Aorta (tissue), 5 donors: ENCODE data around the gene SLC22A23. TPM values are rescaled to one million over a fixed set of nuclear protein-coding genes. Genes with fewer than 3 reads are reported as not detected.

Experiments
- ATAC-seq: fragments of 200-7000 bp; cut with Tn5 transposase; one replicate; pipeline ENCODE4 v1.9.1; 2022; ENCODE audit warnings: moderate library complexity; ENCODE audit not compliant: low FRiP score
- DNase-seq, 2 donors: peaks; one replicate each; pipeline ENCODE4 v3.0.0-alpha.2; 2020
- H3K27ac ChIP-seq, 2 donors: one replicate each; pipeline ENCODE4 v1.5.1; 2013; ENCODE audit warnings: low read length in 2 of 2, mild to moderate bottlenecking in 2 of 2, moderate library complexity in 2 of 2, control low read depth in 1 of 2, inconsistent platforms in 1 of 2, low read depth in 1 of 2
- H3K27me3 ChIP-seq, 2 donors: one replicate each; pipeline ENCODE4 v1.6.1; 2013; ENCODE audit warnings: control low read depth in 1 of 2, low read length in 1 of 2, mild to moderate bottlenecking in 1 of 2, moderate library complexity in 1 of 2; ENCODE audit not compliant: insufficient read depth in 2 of 2, control insufficient read depth in 1 of 2
- H3K36me3 ChIP-seq, 2 donors: one replicate each; pipeline ENCODE4 v1.6.1; 2013; ENCODE audit warnings: control low read depth in 1 of 2, low read length in 1 of 2, mild to moderate bottlenecking in 1 of 2; ENCODE audit not compliant: insufficient read depth in 2 of 2, control insufficient read depth in 1 of 2
- H3K4me1 ChIP-seq, 2 donors: one replicate each; pipeline ENCODE4 v1.6.1; 2013; ENCODE audit warnings: low read length in 2 of 2, control low read depth in 1 of 2, mild to moderate bottlenecking in 1 of 2, moderate library complexity in 1 of 2; ENCODE audit not compliant: insufficient read depth in 2 of 2, control insufficient read depth in 1 of 2
- H3K4me3 ChIP-seq, 2 donors: one replicate each; pipeline ENCODE4 v1.5.1; 2013; ENCODE audit warnings: low read length in 2 of 2, control low read depth in 1 of 2, mild to moderate bottlenecking in 1 of 2
- H3K9me3 ChIP-seq: one replicate; pipeline ENCODE4 v1.6.1; 2013; ENCODE audit warnings: mild to moderate bottlenecking, low read length; ENCODE audit not compliant: control insufficient read depth
- WGBS, 2 donors: extraction: QIAGEN DNeasy Blood & Tissue Kit; methylation state at CpG; one replicate each; pipeline ENCODE4 v1.1.7; 2013; 5-methylcytosine and 5-hydroxymethylcytosine counted together
- intact Hi-C, 2 donors: fragments of 100-400 bp; cut with DNase I; formaldehyde crosslinking; loops; one replicate each; pipeline versions ENCODE4 v1.14.2 to v1.15.0; 2022
- polyA plus RNA-seq, 2 donors: library from polyadenylated mRNA; stranded (reverse); fragments of 200-250 nt; gene quantifications; one replicate each; pipeline ENCODE4 v1.2.3, GENCODE V29; 2013
- total RNA-seq, 2 donors: library from RNA; stranded (reverse); fragmentation: NEBNext Ultra II Directional; extraction: Animal tissue kit (Norgen Biotek cat#: 25700); gene quantifications; one replicate each; pipeline ENCODE4 v1.2.1, GENCODE V29; 2021
- donor health status: healthy with polysubstance abuse.
- donor health status: Bipolar disorder and iron deficiency.
- donor health status: DM: no; HTN: no; CAD: no.
- donor health status: DM: no; HTN: no; CAD: no.
- donor health status: DM: yes; HTN: yes; CAD: no.

The SLC22A23 gene
- total and polyA plus RNA-seq, 4 donors, result 1.5 to 9.4 (median 4.3) TPM

- intact Hi-C loops, result loop anchor here in 1 of 2 donors (10.0 kb wide), 1 partner anchor 119 kb away; no protein-coding TSS in a partner anchor
- no peaks in the 10 kb centered on the region for H3K27me3 ChIP-seq
- no peaks in the 10 kb centered on the region for H3K9me3 ChIP-seq
- DNase-seq, result peak in 1 of 2 donors; percentile 39
- no peak overlapping the region for H3K4me3 ChIP-seq
- H3K4me1 ChIP-seq, result no peaks in the 10 kb centered on the region
- 91 to 92% methylated on average over 14 of the region's 14 CpGs for WGBS, 2 donors
- ATAC-seq, result no peak
- no peaks in the 10 kb centered on the region for H3K36me3 ChIP-seq
- no peak overlapping the region for H3K27ac ChIP-seq
Observed at GRCh38 chr6:3285732-3286131, 171.1 kb downstream of the SLC22A23 start.

- H3K4me1 ChIP-seq, result no peaks in the 10 kb centered on the region
- ATAC-seq (no peak), DNase-seq (peak in 1 of 2 donors; percentile 68)
- H3K36me3 ChIP-seq, result no peaks in the 10 kb centered on the region
- no peaks in the 10 kb centered on the region for H3K27me3 ChIP-seq
- intact Hi-C loops, result loop anchor here in 1 of 2 donors (10.0 kb wide), 1 partner anchor 120 kb away; no protein-coding TSS in a partner anchor
- no peak overlapping the region for H3K4me3 ChIP-seq
- no peaks in the 10 kb centered on the region for H3K9me3 ChIP-seq
- 93 to 95% methylated on average over 19 of the region's 19 CpGs for WGBS, 2 donors
- no peak overlapping the region for H3K27ac ChIP-seq
Observed at GRCh38 chr6:3285049-3285639, 171.7 kb downstream of the SLC22A23 start.

- Histone ChIP-seq H3K4me3 (no peak overlapping the region), H3K4me1 (no peaks in the 10 kb centered on the region), H3K9me3 (no peaks in the 10 kb centered on the region), H3K27me3 (no peaks in the 10 kb centered on the region), H3K36me3 (no peaks in the 10 kb centered on the region), H3K27ac (no peak overlapping the region)
- intact Hi-C loops, result loop anchor here (5.0 to 10.0 kb wide), 3 partner anchors 120 to 713 kb away; no protein-coding TSS in a partner anchor
- no peak for ATAC-seq
- 79 to 83% methylated on average over 14 to 17 of the region's 17 CpGs for WGBS, 2 donors
- DNase-seq, result peak in 1 of 2 donors; percentile 79
Observed at GRCh38 chr6:3284436-3284876, 172.4 kb downstream of the SLC22A23 start.

GRCh38 chr6:3283641-3284435 lies 173.0 kb downstream of the SLC22A23 start:
- no peaks in the 10 kb centered on the region for H3K27me3 ChIP-seq
- no peak overlapping the region for H3K27ac ChIP-seq
- DNase-seq (peak in 1 of 2 donors; percentile 67), ATAC-seq (no peak)
- H3K9me3 ChIP-seq, result no peaks in the 10 kb centered on the region
- no peaks in the 10 kb centered on the region for H3K36me3 ChIP-seq
- intact Hi-C loops, result loop anchor here (5.0 to 10.0 kb wide), 3 partner anchors 121 to 713 kb away; no protein-coding TSS in a partner anchor
- no peaks in the 10 kb centered on the region for H3K4me1 ChIP-seq
- H3K4me3 ChIP-seq, result no peak overlapping the region
- 90 to 91% methylated on average over 23 of the region's 23 CpGs for WGBS, 2 donors

DNA sequence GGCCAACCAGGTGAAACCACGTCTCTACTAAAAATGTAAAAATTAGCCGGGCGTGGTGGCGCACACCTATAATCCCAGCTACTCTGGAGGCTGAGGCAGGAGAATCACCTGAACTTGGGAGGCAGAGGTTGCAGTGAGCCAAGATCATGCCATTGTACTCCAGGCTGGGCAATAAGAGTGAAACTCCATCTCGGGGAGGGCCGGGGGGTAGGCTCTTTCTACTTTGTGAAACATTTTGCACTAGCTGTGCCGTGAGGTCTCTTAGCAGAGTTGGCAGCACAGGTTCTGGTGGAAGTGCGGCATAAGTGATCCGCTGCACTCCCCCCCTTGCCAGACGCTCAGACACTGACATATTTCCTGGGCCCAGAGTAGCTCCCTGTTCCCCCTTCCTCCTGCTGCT lies 173.6 kb downstream of the SLC22A23 start:
- no peaks in the 10 kb centered on the region for H3K27me3 ChIP-seq
- DNase-seq, result no peak
- intact Hi-C loops, result loop anchor here (5.0 to 10.0 kb wide), 3 partner anchors 122 to 714 kb away; no protein-coding TSS in a partner anchor
- no peak overlapping the region for H3K27ac ChIP-seq
- no peaks in the 10 kb centered on the region for H3K36me3 ChIP-seq
- H3K9me3 ChIP-seq, result no peaks in the 10 kb centered on the region
- no peak overlapping the region for H3K4me3 ChIP-seq
- ATAC-seq, result no peak
- 95 to 98% methylated on average over 10 of the region's 10 CpGs for WGBS, 2 donors
- H3K4me1 ChIP-seq, result no peaks in the 10 kb centered on the region

- no peak overlapping the region for H3K4me3 ChIP-seq
- H3K27me3 ChIP-seq, result no peaks in the 10 kb centered on the region
- WGBS, 2 donors, result 78 to 79% methylated on average over 20 of the region's 20 CpGs
- DNase-seq (peak in 1 of 2 donors; percentile 63), ATAC-seq (no peak)
- no peaks in the 10 kb centered on the region for H3K9me3 ChIP-seq
- intact Hi-C loops, result loop anchor here (5.0 to 10.0 kb wide), 3 partner anchors 122 to 715 kb away; no protein-coding TSS in a partner anchor
- H3K36me3 ChIP-seq, result no peaks in the 10 kb centered on the region
- H3K27ac ChIP-seq, result peak overlapping the region in 1 of 2 donors; percentile 29
- no peaks in the 10 kb centered on the region for H3K4me1 ChIP-seq
Observed at GRCh38 chr6:3282476-3283236, 174.2 kb downstream of the SLC22A23 start.

DNA sequence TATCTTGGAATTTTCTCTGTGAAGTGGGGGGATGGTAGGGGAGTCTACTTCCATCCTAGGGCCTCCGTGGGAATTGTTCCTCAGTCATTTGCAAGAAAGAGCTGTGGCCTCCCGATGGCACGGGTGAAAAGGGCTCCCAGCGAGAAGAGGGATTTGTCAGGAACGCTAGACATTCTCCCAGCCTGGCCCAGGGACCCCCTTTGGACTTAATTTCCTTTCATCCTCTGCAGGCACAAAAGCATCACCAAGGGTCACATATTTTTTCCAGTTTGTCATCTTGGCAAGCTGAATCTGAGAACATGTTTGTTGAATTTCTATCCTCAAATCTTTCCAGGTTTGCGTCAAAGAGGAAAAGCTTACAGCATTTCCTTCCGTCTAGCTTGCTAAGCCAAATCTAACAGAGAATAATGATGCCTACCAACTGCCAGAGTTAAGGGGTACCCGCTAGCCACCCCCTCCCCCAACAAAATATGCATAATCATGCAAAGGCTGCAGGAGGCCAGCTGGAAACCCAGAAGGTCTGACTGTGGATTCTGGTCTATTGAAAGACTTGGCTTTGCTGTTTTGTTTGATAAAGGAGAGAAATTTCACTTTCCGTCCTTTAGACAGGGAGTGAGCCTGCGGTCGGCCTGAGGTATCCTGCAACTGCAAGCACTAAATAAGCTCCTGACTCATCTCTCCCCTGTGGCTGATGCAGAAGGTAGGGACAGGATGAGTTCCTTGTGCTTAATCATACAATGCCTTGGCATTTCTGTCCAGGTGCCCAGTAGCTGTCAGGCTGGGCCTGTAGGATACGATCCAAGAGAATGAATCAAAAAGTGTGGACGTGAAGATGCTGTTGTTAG lies 175.0 kb downstream of the SLC22A23 start:
- H3K4me3 ChIP-seq, result no peak overlapping the region
- ATAC-seq, result no peak

More for the DNA sequence above, 175.0 kb downstream of the SLC22A23 start:
- intact Hi-C loops, result loop anchor here (2.0 to 10.0 kb wide), 4 partner anchors 123 to 715 kb away; no protein-coding TSS in a partner anchor
- no peaks in the 10 kb centered on the region for H3K27me3 ChIP-seq
- peak overlapping the region in 1 of 2 donors; percentile 29 for H3K27ac ChIP-seq
- no peaks in the 10 kb centered on the region for H3K36me3 ChIP-seq
- H3K4me1 ChIP-seq, result no peaks in the 10 kb centered on the region
- peak in 1 of 2 donors; percentile 72 for DNase-seq
- WGBS, 2 donors, result 5 to 7% methylated on average over 13 of the region's 13 CpGs
- H3K9me3 ChIP-seq, result no peaks in the 10 kb centered on the region
